ENCODE results near the gene AGBL2.

- TF ChIP-seq CTCF (IDR thresholded peaks at IDR 0.05; ENCODE audit: extremely low read depth in 1 of 2, insufficient read depth in 1 of 2, low read depth in 1 of 2, low read length in 2 of 2) (no peak), MAX (IDR thresholded peaks at IDR 0.05; ENCODE audit: insufficient read depth, insufficient read length) (no peak), EZH2 (IDR thresholded peaks at IDR 0.05; ENCODE audit: borderline replicate concordance, low read depth, low read length, severe bottlenecking) (no peak)
These were observed 47.6 kb downstream of the AGBL2 start for GRCh38 chr11:47667555-47667954.
